ENCODE results near the gene SPRED2.

DNA sequence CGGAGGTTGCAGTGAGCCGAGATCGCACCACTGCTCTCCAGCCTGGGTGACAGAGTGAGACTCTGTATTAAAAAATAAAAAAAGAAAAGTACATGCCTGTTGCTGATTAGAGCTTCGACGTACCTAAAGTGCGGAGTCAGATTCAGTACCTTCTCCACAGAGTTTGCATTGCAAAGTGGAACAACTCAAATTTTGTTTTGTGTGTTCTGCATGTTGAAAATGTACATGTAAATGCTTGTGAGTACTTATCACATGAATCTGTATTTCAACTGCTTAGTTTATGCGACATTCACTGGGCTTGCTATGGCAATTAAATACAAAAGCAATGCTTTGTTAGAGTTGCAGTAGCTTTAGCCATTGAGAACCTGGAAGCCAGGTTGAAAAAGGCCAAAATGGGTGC, 168.4 kb downstream of the SPRED2 start:
- TF ChIP-seq GATA3 (IDR thresholded peaks at IDR 0.05; ENCODE audit: borderline replicate concordance) (no peak), EHMT2 (IDR thresholded peaks at IDR 0.05; ENCODE audit: low read depth) (no peak), MYC (IDR thresholded peaks at IDR 0.05; ENCODE audit: borderline replicate concordance, low read length) (no peak), EP300 (IDR thresholded peaks at IDR 0.05) (no peak), POLR2A (IDR thresholded peaks at IDR 0.05; ENCODE audit: low read length) (no peak), ESRRA (IDR thresholded peaks at IDR 0.05; ENCODE audit: borderline replicate concordance, low read length) (no peak), CHD2 (IDR thresholded peaks at IDR 0.05; ENCODE audit: low read length, partially characterized antibody) (no peak), MAFK (IDR thresholded peaks at IDR 0.05; ENCODE audit: partially characterized antibody) (no peak)
- TF ChIP-seq, protein P1, sequence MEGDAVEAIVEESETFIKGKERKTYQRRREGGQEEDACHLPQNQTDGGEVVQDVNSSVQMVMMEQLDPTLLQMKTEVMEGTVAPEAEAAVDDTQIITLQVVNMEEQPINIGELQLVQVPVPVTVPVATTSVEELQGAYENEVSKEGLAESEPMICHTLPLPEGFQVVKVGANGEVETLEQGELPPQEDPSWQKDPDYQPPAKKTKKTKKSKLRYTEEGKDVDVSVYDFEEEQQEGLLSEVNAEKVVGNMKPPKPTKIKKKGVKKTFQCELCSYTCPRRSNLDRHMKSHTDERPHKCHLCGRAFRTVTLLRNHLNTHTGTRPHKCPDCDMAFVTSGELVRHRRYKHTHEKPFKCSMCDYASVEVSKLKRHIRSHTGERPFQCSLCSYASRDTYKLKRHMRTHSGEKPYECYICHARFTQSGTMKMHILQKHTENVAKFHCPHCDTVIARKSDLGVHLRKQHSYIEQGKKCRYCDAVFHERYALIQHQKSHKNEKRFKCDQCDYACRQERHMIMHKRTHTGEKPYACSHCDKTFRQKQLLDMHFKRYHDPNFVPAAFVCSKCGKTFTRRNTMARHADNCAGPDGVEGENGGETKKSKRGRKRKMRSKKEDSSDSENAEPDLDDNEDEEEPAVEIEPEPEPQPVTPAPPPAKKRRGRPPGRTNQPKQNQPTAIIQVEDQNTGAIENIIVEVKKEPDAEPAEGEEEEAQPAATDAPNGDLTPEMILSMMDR (IDR thresholded peaks at IDR 0.05) = no peak
- TF ChIP-seq, protein P2, sequence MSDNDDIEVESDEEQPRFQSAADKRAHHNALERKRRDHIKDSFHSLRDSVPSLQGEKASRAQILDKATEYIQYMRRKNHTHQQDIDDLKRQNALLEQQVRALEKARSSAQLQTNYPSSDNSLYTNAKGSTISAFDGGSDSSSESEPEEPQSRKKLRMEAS (IDR thresholded peaks at IDR 0.05) = no peak
- TF ChIP-seq, protein P3, sequence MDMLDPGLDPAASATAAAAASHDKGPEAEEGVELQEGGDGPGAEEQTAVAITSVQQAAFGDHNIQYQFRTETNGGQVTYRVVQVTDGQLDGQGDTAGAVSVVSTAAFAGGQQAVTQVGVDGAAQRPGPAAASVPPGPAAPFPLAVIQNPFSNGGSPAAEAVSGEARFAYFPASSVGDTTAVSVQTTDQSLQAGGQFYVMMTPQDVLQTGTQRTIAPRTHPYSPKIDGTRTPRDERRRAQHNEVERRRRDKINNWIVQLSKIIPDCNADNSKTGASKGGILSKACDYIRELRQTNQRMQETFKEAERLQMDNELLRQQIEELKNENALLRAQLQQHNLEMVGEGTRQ (IDR thresholded peaks at IDR 0.05) = no peak
- TF ChIP-seq, protein P4, sequence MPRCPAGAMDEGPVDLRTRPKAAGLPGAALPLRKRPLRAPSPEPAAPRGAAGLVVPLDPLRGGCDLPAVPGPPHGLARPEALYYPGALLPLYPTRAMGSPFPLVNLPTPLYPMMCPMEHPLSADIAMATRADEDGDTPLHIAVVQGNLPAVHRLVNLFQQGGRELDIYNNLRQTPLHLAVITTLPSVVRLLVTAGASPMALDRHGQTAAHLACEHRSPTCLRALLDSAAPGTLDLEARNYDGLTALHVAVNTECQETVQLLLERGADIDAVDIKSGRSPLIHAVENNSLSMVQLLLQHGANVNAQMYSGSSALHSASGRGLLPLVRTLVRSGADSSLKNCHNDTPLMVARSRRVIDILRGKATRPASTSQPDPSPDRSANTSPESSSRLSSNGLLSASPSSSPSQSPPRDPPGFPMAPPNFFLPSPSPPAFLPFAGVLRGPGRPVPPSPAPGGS (IDR thresholded peaks at IDR 0.05) = no peak
